ENCODE results near the gene NME3. TPM values are rescaled to one million over a fixed set of nuclear protein-coding genes. Genes with fewer than 3 reads are reported as not detected.

The NME3 gene
- total RNA-seq, 1 experiment from 2014 or later: 103 TPM

- intact Hi-C loops (cut with micrococcal nuclease): no loop called here
- no peak overlapping the region for H3K4me2 ChIP-seq (ENCODE audit: low read length)
- H3K4me3 ChIP-seq (replicated peaks in 1 of 2; ENCODE audit: low read depth in 1 of 2, low read length in 2 of 2): no peak overlapping the region
- H3K27ac ChIP-seq (ENCODE audit: low read depth, low read length): no peak overlapping the region
- ATAC-seq (no peak), DNase-seq (ENCODE audit: low read depth, low spot score) (no peak)
- no peaks in the 10 kb centered on the region for H3K79me2 ChIP-seq (ENCODE audit: insufficient read depth, low read length)
- no TSS peak for BruUV-seq (replicated peaks)
- TF ChIP-seq ZFX (IDR thresholded peaks at IDR 0.05) (no peak), SIN3A (IDR thresholded peaks at IDR 0.05; ENCODE audit: low read depth) (no peak), SRF (IDR thresholded peaks at IDR 0.05; ENCODE audit: low read depth) (no peak), CBX3 (IDR thresholded peaks at IDR 0.05; ENCODE audit: low read depth) (no peak), POLR2A (IDR thresholded peaks at IDR 0.05; ENCODE audit: borderline replicate concordance, extremely low read depth, insufficient read depth, insufficient read length) (no peak), FOSL1 (IDR thresholded peaks at IDR 0.05; ENCODE audit: low read depth) (no peak), EZH2phosphoT487 (IDR thresholded peaks at IDR 0.05; ENCODE audit: borderline replicate concordance) (no peak), JUND (IDR thresholded peaks at IDR 0.05) (no peak), ZBTB33 (IDR thresholded peaks at IDR 0.05; ENCODE audit: extremely low read depth, insufficient replicate concordance, low read length) (no peak), POLR2AphosphoS5 (IDR thresholded peaks at IDR 0.05; ENCODE audit: low read depth, low read length) (no peak), ELF1 (IDR thresholded peaks at IDR 0.05; ENCODE audit: borderline replicate concordance, low read depth) (no peak), TCF7L2 (IDR thresholded peaks at IDR 0.05; ENCODE audit: borderline replicate concordance, extremely low read depth, insufficient read depth, insufficient read length) (no peak), RAD21 (IDR thresholded peaks at IDR 0.05; ENCODE audit: low read depth) (no peak), SP1 (IDR thresholded peaks at IDR 0.05; ENCODE audit: low read depth) (no peak)
- no peaks in the 10 kb centered on the region for H3K27me3 ChIP-seq (ENCODE audit: insufficient read depth, low read length)
- H2AFZ ChIP-seq (ENCODE audit: low read depth, low read length, poor library complexity, severe bottlenecking): no peak overlapping the region
- H3K9ac ChIP-seq (ENCODE audit: low read length): no peak overlapping the region
- ChIA-PET CTCF (no interaction called here), RAD21 (ENCODE audit: low non-redundant PET in 1 of 2, low total read pairs in 2 of 2, uncharacterized antibody in 2 of 2, unreplicated experiment in 2 of 2) (no interaction called here), POLR2A (no interaction called here)
- H3K9me3 ChIP-seq (ENCODE audit: control insufficient read depth in 1 of 2, insufficient read depth in 1 of 2, low read depth in 1 of 2, low read length in 2 of 2): no peaks in the 10 kb centered on the region
- no peaks in the 10 kb centered on the region for H4K20me1 ChIP-seq (ENCODE audit: insufficient read depth)
- no peaks in the 10 kb centered on the region for H3K36me3 ChIP-seq (ENCODE audit: control insufficient read depth in 1 of 2, insufficient read depth in 2 of 2, low read length in 2 of 2)
- H3K9me2 ChIP-seq (ENCODE audit: insufficient read depth): no peaks in the 10 kb centered on the region
- H3K4me1 ChIP-seq (ENCODE audit: control insufficient read depth in 1 of 2, insufficient read depth in 2 of 2, low read length in 2 of 2): peaks cover 6 to 10% of the 10 kb centered on the region in 2 experiments; a peak in 3 of 4 replicates
Measured at GRCh38 chr16:1810536-1810935, 39.2 kb upstream of the NME3 start.
